ENCODE results near the gene CCDC182.

- no peak for TF ChIP-seq POLR2A (IDR thresholded peaks at IDR 0.05; ENCODE audit: low read length)
- no peak for TF ChIP-seq GATA1 (IDR thresholded peaks at IDR 0.05; ENCODE audit: low read depth, low read length)
These were observed 37.7 kb upstream of the CCDC182 start for GRCh38 chr17:57782647-57783337.

All from erythroblast (primary cell).